ENCODE data around the gene ANKIB1.
"Not testable (repeated sequence)": the region's sequence is repeated elsewhere in the genome, so short reads cannot be mapped to it uniquely, and the experiment has no call there.

ANKIB1 gene

GRCh38 chr7:92330835-92331438 lies 85.2 kb downstream of the ANKIB1 start:
- no peak for DNase-seq

GRCh38 chr7:92331508-92331907 lies 85.7 kb downstream of the ANKIB1 start:
- no peak for DNase-seq

- no peak for DNase-seq
Observed at GRCh38 chr7:92332782-92333181, 87.0 kb downstream of the ANKIB1 start.

DNA sequence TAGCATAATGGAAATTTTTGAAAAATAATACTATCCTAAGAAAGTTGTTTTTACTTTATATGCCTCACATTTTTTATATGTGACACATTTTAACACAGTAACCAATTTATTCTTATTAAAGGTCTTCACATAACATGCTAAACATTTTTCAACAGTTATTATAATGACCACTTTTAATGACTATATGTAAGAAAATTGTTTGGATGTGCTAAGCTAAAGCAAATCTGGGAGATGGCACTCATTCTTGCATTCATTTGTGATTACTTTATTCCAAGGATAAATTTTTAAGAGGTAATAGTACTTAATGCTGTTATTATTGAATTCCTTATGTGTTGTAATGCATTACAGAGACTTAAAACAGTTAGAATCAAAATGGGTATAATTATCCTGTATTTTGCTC lies 88.1 kb downstream of the ANKIB1 start:
- no peak for DNase-seq

GRCh38 chr7:92335574-92335973 lies 89.8 kb downstream of the ANKIB1 start:
- no peak for DNase-seq

DNA sequence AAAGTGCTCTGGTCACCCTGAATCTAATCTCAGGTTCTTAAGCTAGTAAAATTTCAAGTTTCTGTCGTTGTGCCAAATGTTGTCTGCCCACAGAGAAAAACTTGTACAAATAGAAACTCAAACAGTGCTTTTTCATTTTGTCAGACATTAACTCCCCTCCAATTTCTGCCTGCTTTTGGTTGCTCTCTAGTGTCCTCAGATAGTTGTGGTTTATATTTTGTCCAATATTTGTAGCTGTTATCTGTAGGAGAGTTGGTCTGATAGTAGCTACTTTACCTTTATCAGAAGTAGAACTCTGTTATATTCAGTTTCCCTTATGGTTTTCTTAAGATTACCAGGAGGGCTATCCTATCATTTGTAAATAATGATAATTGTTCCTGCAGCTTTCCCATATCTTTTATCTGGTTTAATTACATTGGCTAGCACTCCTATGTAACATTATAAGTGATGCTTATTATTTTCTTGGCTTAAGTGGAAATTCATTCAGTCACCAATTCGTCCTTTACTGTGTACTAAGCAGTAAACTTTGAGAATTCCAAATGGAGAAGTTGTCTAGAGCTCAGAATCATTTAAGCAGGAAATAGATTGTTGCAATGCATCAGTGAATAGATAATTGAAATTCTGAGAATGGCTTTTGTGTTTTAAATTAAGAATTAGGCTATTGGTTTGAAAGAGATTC lies 91.0 kb downstream of the ANKIB1 start:
- no peak for DNase-seq

- DNase-seq: no peak
Observed at GRCh38 chr7:92340016-92340415, 94.2 kb downstream of the ANKIB1 start.

GRCh38 chr7:92343714-92344113 lies 97.9 kb downstream of the ANKIB1 start:
- DNase-seq: no peak

DNA sequence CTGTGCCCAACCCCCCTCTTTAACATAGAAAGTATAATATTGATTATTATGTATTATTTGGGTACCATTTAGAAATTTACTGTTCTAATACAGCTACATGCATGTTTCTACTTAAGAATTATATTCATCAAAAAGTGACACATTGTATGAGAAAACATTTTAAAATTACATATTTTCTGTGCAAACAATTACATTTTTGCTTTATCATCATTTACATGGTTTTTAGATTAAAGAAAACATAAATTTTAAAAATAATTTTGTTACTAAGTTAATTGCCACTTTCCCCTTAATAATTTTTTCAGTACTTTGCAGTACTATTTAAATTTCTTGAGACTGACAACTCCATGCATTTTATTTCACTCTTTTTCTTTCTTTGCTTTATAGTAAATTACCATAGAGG lies 106.2 kb downstream of the ANKIB1 start:
- DNase-seq: no peak

DNA sequence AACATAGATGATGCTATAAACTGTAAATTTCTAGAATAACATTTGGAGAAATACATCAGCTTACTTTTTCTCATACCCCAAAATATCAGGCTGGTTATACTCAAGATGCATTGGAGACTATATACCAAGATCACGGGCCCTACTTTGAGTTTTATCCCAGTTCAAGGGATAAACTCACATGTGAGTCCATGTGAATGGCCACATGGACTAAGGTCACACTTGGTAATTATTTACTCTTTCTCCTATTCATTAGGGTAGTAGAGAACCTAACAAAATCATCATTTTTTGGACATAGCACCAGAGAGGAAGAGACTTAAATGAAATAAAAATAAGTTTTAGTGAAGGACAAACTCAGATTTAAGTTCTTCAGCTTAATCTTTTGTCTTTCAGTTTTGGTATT lies 108.4 kb downstream of the ANKIB1 start:
- DNase-seq: no peak

DNA sequence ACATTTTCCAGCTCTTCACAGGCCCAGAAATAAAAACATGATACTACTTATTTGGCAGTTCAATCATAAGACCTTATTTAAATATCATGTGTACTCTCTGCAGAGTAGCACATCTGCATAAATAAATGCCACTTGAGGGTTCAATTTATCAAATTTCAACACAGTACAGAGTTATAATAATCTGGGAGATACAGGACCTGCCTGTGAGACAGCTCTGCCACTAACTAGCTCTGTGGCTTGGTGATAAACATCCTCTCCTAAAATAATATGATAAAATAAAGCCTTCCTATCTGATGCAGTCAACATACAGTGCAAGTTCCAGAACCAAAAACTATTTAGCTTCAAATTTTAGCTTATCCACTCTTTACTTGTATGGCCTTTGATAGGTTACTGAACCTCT lies 110.6 kb downstream of the ANKIB1 start:
- no peak for DNase-seq

- DNase-seq: no peak
Observed at GRCh38 chr7:92357260-92357659, 111.5 kb downstream of the ANKIB1 start.

DNA sequence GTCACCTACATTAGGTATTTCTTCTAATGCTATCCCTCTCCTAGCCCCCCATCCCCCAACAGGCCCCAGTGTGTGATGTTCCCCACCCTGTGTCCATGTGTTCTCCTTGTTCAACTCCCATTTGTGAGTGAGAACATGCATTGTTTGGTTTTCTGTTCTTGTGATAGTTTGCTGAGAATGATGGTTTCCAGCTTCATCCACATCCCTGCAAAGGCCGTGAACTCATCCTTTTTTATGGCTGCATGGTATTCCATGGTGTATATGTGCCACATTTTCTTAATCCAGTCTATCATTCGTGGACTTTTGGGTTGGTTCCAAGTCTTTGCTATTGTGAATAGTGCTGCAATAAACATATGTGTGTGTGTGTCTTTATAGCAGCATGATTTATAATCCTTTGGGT lies 113.4 kb downstream of the ANKIB1 start:
- DNase-seq: not testable (repeated sequence)

GRCh38 chr7:92359801-92360200 lies 114.0 kb downstream of the ANKIB1 start:
- no peak for DNase-seq

GRCh38 chr7:92360387-92360786 lies 114.6 kb downstream of the ANKIB1 start:
- no peak for DNase-seq

DNA sequence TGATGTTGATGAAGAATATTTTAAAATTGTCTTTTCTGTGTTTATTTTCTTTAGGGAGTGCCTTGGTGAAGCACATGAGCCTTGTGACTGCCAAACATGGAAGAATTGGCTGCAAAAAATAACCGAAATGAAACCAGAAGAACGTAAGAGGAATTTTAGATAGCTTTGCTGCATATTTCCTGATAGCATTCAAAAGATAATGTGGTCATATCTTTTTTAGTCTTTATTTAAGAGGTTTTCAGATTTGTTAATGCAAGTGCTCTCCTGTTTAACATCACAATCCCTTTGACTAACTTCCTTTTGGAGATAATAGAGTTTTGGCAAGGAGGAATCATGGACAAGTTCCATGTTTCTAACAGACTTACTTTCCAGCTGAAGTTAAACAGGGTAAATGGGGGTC lies 116.4 kb downstream of the ANKIB1 start:
- no peak for DNase-seq

DNA sequence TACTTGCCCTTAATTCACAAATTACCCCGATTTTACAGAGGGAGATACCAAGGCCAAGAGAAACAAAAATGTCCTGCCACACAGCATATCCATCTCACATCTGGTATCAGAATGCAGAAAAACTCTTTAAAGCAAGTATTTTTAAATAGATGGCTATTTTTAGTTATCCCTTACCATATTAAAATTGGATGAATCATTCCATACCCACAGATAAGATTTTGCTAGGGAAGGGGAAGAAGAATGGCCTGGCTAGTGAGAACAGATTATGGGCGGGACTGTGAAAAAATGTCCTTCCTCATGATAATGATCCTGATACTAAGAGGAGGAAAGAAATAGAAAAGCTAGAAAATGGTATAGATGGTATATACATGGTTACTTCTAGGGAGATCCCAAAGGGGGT lies 121.0 kb downstream of the ANKIB1 start:
- no peak for DNase-seq

DNA sequence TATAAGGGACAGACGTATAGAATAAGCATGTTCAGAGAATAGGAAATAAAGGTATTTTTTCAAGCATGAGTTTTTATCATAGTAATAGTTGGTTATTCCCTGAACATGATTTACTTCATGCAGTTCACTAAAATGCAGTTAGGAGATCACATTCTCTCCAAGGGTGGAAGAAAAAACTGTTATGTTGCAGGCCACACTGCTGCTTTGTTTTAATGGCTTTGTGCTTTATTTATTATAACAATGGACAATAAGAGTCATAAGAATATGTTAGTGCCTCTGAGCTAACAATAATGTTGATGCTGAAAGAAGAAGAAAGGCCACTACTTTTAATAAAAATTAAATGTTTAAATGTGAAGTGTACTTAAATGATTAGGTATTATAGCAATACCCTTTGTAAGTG lies 123.0 kb downstream of the ANKIB1 start:
- DNase-seq: no peak

DNA sequence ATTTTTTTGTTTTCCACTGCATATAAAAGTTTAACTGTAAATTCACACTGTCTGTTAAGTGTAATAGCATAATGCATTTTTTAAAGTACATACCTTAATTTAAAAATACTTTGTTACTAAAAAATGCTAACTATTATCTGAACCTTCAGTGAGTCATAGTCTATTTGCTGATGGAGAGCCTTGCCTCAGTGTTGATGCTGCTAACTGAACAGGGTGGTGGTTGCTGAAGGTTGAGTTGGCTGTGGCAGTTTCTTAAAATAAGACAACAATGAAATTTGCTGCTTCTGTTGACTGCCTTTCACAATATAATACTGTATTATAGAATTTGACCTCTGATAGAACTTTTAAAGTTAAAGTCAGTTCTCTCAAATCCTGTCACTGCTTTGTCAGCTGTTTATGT lies 129.2 kb downstream of the ANKIB1 start:
- DNase-seq: no peak

- DNase-seq: no peak
Observed at GRCh38 chr7:92391071-92391470, 145.3 kb downstream of the ANKIB1 start.

GRCh38 chr7:92397542-92397941 lies 151.8 kb downstream of the ANKIB1 start:
- DNase-seq: no peak

- DNase-seq: no peak
Observed at GRCh38 chr7:92400013-92400412, 154.2 kb downstream of the ANKIB1 start.

DNA sequence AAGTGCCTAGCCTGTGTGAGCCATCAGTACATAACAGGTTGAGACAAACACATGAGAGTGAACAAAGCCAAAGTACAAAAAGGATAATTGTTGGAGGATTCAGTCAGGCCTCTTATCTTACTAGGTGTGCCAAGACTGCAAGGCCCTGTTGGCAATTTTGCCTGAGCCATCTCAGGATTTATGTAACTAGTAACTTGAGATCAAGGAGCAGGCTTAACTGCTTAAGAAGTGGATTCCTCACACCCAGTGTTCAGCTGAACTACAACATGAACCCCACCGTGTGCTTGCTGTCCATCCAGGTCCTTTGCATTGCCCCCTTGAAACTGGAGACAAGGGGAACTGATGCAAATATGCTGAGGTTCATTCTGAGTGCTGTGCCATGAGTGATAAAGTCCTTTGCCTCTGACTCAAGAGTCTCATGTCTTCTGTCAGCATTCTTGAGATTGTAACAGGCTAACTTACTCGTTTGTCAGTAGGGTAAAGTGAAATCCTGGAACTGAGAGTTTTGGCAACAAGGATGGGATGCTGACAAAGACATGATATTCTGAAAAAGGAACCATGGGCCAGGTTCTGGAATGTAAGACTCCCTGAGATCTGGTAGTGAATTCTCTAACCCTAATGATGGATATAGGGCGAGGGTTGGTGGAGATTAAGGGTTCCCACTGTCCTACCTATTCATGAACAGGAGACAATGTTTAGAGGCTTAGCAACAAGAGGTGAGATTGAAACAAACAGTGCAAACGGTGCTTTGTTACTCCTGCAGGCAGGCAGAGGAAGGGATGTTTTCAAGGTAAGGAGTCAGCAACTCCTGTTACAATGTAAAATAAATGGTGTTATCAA lies 157.4 kb downstream of the ANKIB1 start:
- no peak for DNase-seq

DNA sequence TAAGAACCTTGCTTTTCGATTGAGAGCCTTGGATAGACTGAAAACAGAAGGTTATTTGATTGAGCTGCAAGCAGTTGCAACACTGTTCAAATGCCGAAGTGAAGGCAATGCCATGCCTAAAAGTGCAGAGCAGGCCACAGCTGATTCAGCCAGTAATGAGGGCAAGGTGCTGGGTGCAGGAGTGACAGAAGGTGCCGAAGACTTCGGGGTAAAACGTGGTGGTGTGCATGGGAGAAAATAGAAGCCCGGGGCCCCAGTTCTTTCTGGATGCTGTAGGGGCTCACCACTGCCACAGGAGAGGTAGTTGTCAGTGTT lies 157.9 kb downstream of the ANKIB1 start:
- no peak for DNase-seq

All from NCI-H774 (cell line).